NCI-H2227 (cell line): ENCODE data around the gene MOAP1.
"Not testable (repeated sequence)": the region's sequence is repeated elsewhere in the genome, so short reads cannot be mapped to it uniquely, and the experiment has no call there.

Experiments
- DNase-seq: peaks from one replicate; lab custom pipeline; 2025; ENCODE audit not compliant: unreplicated experiment; lab: John Stamatoyannopoulos, UW

MOAP1 gene

GRCh38 chr14:93184391-93185348 lies at the start of gene MOAP1, which contains the start of gene LYSET:
TSS of gene MOAP1 (minus strand) at chr14:93184897. CDS start at chr14:93184242, 655 bp downstream.
TSS of gene LYSET (plus strand) at chr14:93185317. CDS start at chr14:93185406, 89 bp downstream.
- peak; percentile 91 for DNase-seq

GRCh38 chr14:93233078-93233477 lies 48.4 kb upstream of the MOAP1 start:
- not testable (repeated sequence) for DNase-seq

- no peak for DNase-seq
Measured at GRCh38 chr14:93232159-93232558, 47.5 kb upstream of the MOAP1 start.

- peak; percentile 78 for DNase-seq
Measured at GRCh38 chr14:93231129-93231979, 46.7 kb upstream of the MOAP1 start.

- DNase-seq: no peak
Measured at GRCh38 chr14:93230539-93230938, 45.8 kb upstream of the MOAP1 start.

- no peak for DNase-seq
Measured at GRCh38 chr14:93228550-93228949, 43.9 kb upstream of the MOAP1 start.

GRCh38 chr14:93223565-93223964 lies 38.9 kb upstream of the MOAP1 start:
- no peak for DNase-seq

GRCh38 chr14:93220509-93220908 lies 35.8 kb upstream of the MOAP1 start:
- DNase-seq: no peak

- DNase-seq: peak; percentile 49
Measured at GRCh38 chr14:93219103-93219726, 34.5 kb upstream of the MOAP1 start.

- no peak for DNase-seq
Measured at GRCh38 chr14:93214598-93214997, 29.9 kb upstream of the MOAP1 start.

- no peak for DNase-seq
Measured at GRCh38 chr14:93212432-93212831, 27.7 kb upstream of the MOAP1 start.

- peak; percentile 52 for DNase-seq
Measured at GRCh38 chr14:93207468-93208308, 23.0 kb upstream of the MOAP1 start.

- DNase-seq: peak; percentile 97
Measured at GRCh38 chr14:93206793-93207467, 22.2 kb upstream of the MOAP1 start, which contains the start of the genes GON7 and UBR7. TSS of gene GON7 (minus strand) at chr14:93207065. CDS start at chr14:93207037, 28 bp downstream. TSS of gene UBR7 (plus strand) at chr14:93207256. CDS start at chr14:93207292, 36 bp downstream.

GRCh38 chr14:93201155-93201704 lies 16.5 kb upstream of the MOAP1 start:
- no peak for DNase-seq

- DNase-seq: no peak
Measured at GRCh38 chr14:93200553-93200952, 15.9 kb upstream of the MOAP1 start.

GRCh38 chr14:93199031-93199430 lies 14.3 kb upstream of the MOAP1 start:
- DNase-seq: no peak

GRCh38 chr14:93195316-93195999 lies 10.8 kb upstream of the MOAP1 start:
- no peak for DNase-seq

GRCh38 chr14:93186956-93187355 lies 2.3 kb upstream of the MOAP1 start:
- no peak for DNase-seq

GRCh38 chr14:93186466-93186865 lies 1.8 kb upstream of the MOAP1 start:
- DNase-seq: no peak
